OCI-LY1 (cell line): ENCODE measurements around the gene IP6K3.

ENCODE experiments used
- CTCF ChIP-seq: fragments of 200-600 bp; sonication (generic), shearing (Covaris generic); IDR thresholded peaks from 2 replicates; pipeline ENCODE4 v1.5.1; 2017; ENCODE audit warnings: mild to moderate bottlenecking, antibody characterized with exemption, low read length, moderate library complexity, mixed read lengths
- EZH2 ChIP-seq: fragments of 200-600 bp; sonication (generic), shearing (Covaris generic); IDR thresholded peaks from 2 replicates; pipeline ENCODE4 v1.8.0; 2017; ENCODE audit warnings: borderline replicate concordance, mixed run types, mild to moderate bottlenecking, antibody characterized with exemption, low read length, moderate library complexity, mixed read lengths

DNA sequence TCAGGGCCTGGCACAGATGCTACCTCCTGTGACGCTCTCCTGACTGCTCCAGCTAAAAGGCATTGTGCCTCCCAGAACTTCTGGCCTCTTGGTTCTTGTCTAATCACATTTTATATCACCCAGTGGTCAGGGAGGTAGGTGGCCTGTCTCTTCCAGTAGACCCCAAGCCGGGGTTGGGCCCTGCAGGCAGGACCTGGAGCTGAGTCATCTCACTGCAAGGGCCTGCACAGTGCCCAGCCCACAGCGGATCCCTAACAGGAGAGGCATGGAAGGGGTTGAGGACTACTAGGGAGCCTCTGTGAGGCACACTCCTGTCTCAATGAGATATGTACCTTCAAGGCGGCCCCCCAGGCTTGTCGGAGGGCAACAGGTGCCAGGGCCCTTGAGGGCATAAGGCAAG lies 35.9 kb upstream of the IP6K3 start:
- no peak for TF ChIP-seq CTCF
- no peak for TF ChIP-seq EZH2
